ENCODE data around the gene SNX9. TPM values are rescaled to one million over a fixed set of nuclear protein-coding genes. Genes with fewer than 3 reads are reported as not detected.

The SNX9 gene
- polyA plus RNA-seq, 1 donor from 2014 or later: 7.0 TPM

- Histone ChIP-seq H3K9ac (ENCODE audit: low read length) (no peak overlapping the region), H3K4me2 (ENCODE audit: low read length) (no peak overlapping the region), H3K36me3 (ENCODE audit: insufficient read depth, low read length) (no peaks in the 10 kb centered on the region), H3K4me3 (ENCODE audit: low read length) (no peak overlapping the region), H3K27ac (ENCODE audit: low read length) (no peak overlapping the region), H3F3A (ENCODE audit: insufficient read depth, low read length, poor library complexity, severe bottlenecking) (no peaks in the 10 kb centered on the region), H3K9me2 (ENCODE audit: insufficient read depth, low read length) (no peaks in the 10 kb centered on the region), H3K79me2 (replicated peaks; ENCODE audit: insufficient read depth, low read length) (no peaks in the 10 kb centered on the region), H4K20me1 (ENCODE audit: insufficient read depth) (no peaks in the 10 kb centered on the region), H3K9me3 (ENCODE audit: low read length) (peaks cover 4% of the 10 kb centered on the region), H2AFZ (ENCODE audit: low read depth, low read length) (no peak overlapping the region), H3K27me3 (ENCODE audit: insufficient read depth, low read depth, low read length) (no peaks in the 10 kb centered on the region)
- no peak for TF ChIP-seq EZH2 (IDR thresholded peaks at IDR 0.05; ENCODE audit: borderline replicate concordance, insufficient read depth, low read length, poor library complexity, severe bottlenecking)
Observed at GRCh38 chr6:157953580-157954091, 130.6 kb downstream of the SNX9 start.

GRCh38 chr6:157954150-157955117 lies 131.4 kb downstream of the SNX9 start:
- H3K27me3 ChIP-seq (ENCODE audit: insufficient read depth, low read depth, low read length): no peaks in the 10 kb centered on the region
- no peaks in the 10 kb centered on the region for H3K9me2 ChIP-seq (ENCODE audit: insufficient read depth, low read length)
- H3F3A ChIP-seq (ENCODE audit: insufficient read depth, low read length, poor library complexity, severe bottlenecking): no peaks in the 10 kb centered on the region
- no peak overlapping the region for H3K9ac ChIP-seq (ENCODE audit: low read length)
- no peak overlapping the region for H3K4me3 ChIP-seq (ENCODE audit: low read length)
- no peak overlapping the region for H2AFZ ChIP-seq (ENCODE audit: low read depth, low read length)
- H3K36me3 ChIP-seq (ENCODE audit: insufficient read depth, low read length): no peaks in the 10 kb centered on the region
- TF ChIP-seq EZH2 (IDR thresholded peaks at IDR 0.05; ENCODE audit: borderline replicate concordance, insufficient read depth, low read length, poor library complexity, severe bottlenecking) (no peak), REST (IDR thresholded peaks at IDR 0.05; ENCODE audit: borderline replicate concordance) (no peak), SMC3 (conservative IDR thresholded peaks at IDR 0.05; ENCODE audit: poor library complexity) (no peak), TAF1 (IDR thresholded peaks at IDR 0.05; ENCODE audit: low read depth) (no peak), EP300 (conservative IDR thresholded peaks at IDR 0.05; ENCODE audit: poor library complexity, severe bottlenecking) (no peak), POLR2AphosphoS5 (IDR thresholded peaks at IDR 0.05) (no peak), RAD21 (conservative IDR thresholded peaks at IDR 0.05) (no peak), CTCF (IDR thresholded peaks at IDR 0.05; ENCODE audit: poor library complexity, severe bottlenecking) (no peak), MXI1 (conservative IDR thresholded peaks at IDR 0.05; ENCODE audit: poor library complexity, severe bottlenecking) (no peak)
- H3K27ac ChIP-seq (ENCODE audit: low read length): no peak overlapping the region
- no peaks in the 10 kb centered on the region for H3K79me2 ChIP-seq (replicated peaks; ENCODE audit: insufficient read depth, low read length)
- H3K4me2 ChIP-seq (ENCODE audit: low read length): no peak overlapping the region
- H3K9me3 ChIP-seq (ENCODE audit: low read length): peaks cover 7% of the 10 kb centered on the region
- H4K20me1 ChIP-seq (ENCODE audit: insufficient read depth): no peaks in the 10 kb centered on the region

Measured in neural cell (in vitro differentiated cells).